CD4-positive, CD25-positive, alpha-beta regulatory T cell (primary cell): ENCODE results near the gene CEACAM18. TPM values are rescaled to one million over a fixed set of nuclear protein-coding genes. Genes with fewer than 3 reads are reported as not detected.

Source experiments
- ATAC-seq, 2 donors: fragments of 150-1000 bp; cut with Tn5 transposase; one replicate each; pipeline ENCODE4 v1.10.0; 2021; ENCODE audit warnings: low read depth in 2 of 2, moderate number of reproducible peaks in 2 of 2, moderate library complexity in 1 of 2
- DNase-seq, 3 donors: peaks; one replicate each; pipeline versions ENCODE4 v3.0.0 to v3.0.0-alpha.2; 2012 to 2022; ENCODE audit warnings: mixed read lengths in 1 of 3
- H3K27ac ChIP-seq: one replicate; pipeline ENCODE4 v1.7.0; 2013; ENCODE audit warnings: mild to moderate bottlenecking, low read length; ENCODE audit not compliant: insufficient read depth, poor library complexity, severe bottlenecking
- H3K27me3 ChIP-seq: one replicate; pipeline ENCODE4 v1.7.0; 2013; ENCODE audit warnings: low read length; ENCODE audit not compliant: control insufficient read depth, insufficient read depth
- H3K36me3 ChIP-seq: one replicate; pipeline ENCODE4 v1.7.0; 2013; ENCODE audit warnings: mild to moderate bottlenecking, low read length, moderate library complexity; ENCODE audit not compliant: control insufficient read depth, insufficient read depth
- H3K4me1 ChIP-seq: 2 replicates; pipeline ENCODE4 v1.7.0; 2013; ENCODE audit warnings: mild to moderate bottlenecking, low read length; ENCODE audit not compliant: insufficient read depth, control insufficient read depth, poor library complexity, severe bottlenecking
- H3K4me3 ChIP-seq: one replicate; pipeline ENCODE4 v1.7.0; 2013; ENCODE audit warnings: low read depth, mild to moderate bottlenecking, low read length, moderate library complexity
- H3K9me3 ChIP-seq, 2 experiments: 1 replicate in 1 of 2; 2 replicates in 1 of 2; pipeline ENCODE4 v1.7.0; 2013; ENCODE audit warnings: low read length in 2 of 2, mild to moderate bottlenecking in 1 of 2, moderate library complexity in 1 of 2; ENCODE audit not compliant: control insufficient read depth in 2 of 2
- H3K27ac Mint-ChIP-seq, 3 donors: one replicate each; pipeline ENCODE4 v1.8.0; 2020 to 2022; ENCODE audit warnings: mild to moderate bottlenecking in 3 of 3, mixed read lengths in 3 of 3, moderate library complexity in 2 of 3
- H3K27me3 Mint-ChIP-seq: one replicate; pipeline ENCODE4 v1.8.0; 2022; ENCODE audit warnings: mild to moderate bottlenecking, mixed read lengths
- H3K36me3 Mint-ChIP-seq: one replicate; pipeline ENCODE4 v1.8.0; 2020; ENCODE audit warnings: mixed read lengths
- H3K4me1 Mint-ChIP-seq, 4 donors: one replicate each; pipeline ENCODE4 v1.8.0; 2020 to 2022; ENCODE audit warnings: mixed read lengths in 4 of 4, mild to moderate bottlenecking in 1 of 4
- H3K4me3 Mint-ChIP-seq, 4 donors: one replicate each; pipeline ENCODE4 v1.8.0; 2020 to 2022; ENCODE audit warnings: mild to moderate bottlenecking in 4 of 4, mixed read lengths in 4 of 4, moderate library complexity in 3 of 4
- H3K9me3 Mint-ChIP-seq, 7 donors: one replicate each; pipeline ENCODE4 v1.8.0; 2020 to 2022; ENCODE audit warnings: mixed read lengths in 7 of 7, mild to moderate bottlenecking in 3 of 7, moderate library complexity in 2 of 7
- polyA plus RNA-seq, 4 donors: library from polyadenylated mRNA; unstranded; fragments of 300-500 nt; fragmentation: Illumina TruSeq; gene quantifications; one replicate each; pipeline ENCODE4 v1.2.3, GENCODE V29; 2021
- total RNA-seq: library from RNA; stranded (reverse); gene quantifications from one replicate; pipeline ENCODE4 v1.2.3, GENCODE V29; 2022

The CEACAM18 gene
- total RNA-seq, result not detected
- polyA plus RNA-seq, result not detected

DNA sequence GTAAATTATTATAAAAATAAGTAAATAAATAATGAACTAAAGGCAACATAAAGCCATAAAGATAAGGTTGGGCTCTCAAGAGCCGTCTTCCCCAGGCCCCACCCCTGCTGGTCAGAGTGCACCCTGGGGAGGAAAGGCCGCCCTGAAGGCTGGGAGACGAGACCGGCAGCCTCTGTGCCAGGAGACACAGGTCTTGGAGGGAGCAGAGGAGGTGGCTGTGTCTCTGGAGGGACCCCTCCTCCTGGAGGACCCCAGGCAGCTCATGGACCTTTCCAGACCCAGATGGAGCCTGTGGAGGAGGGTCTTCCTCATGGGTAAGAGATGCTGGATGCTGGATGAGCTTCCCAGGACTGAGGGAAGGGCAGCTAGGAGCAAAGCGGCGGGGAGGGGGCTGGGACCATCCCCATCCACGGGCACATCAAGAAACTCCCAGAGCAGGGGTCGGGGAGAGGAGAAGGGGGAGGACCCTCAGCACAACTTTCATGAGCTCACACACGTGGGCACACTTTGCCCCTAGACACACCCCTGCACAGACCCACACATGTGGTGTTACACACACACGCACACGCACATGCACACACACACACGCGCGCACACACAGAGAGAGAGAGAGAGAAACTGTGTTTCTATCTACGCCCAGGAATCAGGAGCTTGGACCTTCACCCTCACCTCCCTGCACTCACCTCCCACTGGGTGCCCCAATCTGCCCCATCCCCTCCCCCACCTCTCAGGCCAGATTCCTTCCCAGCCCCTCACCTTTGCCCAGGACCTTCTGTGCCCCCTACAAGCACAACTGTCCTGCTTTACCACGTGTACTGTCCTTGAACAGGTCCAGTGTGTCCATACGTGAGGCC lies at the start of gene CEACAM18:
Gene CEACAM18 (plus strand): TSS at position 159 of the 854 bp plus-strand sequence.
- Mint-ChIP-seq H3K4me1 (peaks cover 0 to 1% (median 0%) of the 10 kb centered on the region in 4 donors), H3K27me3 (peaks cover 7% of the 10 kb centered on the region), H3K36me3 (no peaks in the 10 kb centered on the region), H3K4me3 (peak within 1 kb of the TSS in 1 of 4 donors; percentile 27), H3K27ac (no peak within 1 kb of the TSS), H3K9me3 (no peaks in the 10 kb centered on the region)
- Histone ChIP-seq H3K27ac (no peak within 1 kb of the TSS), H3K4me3 (no peak within 1 kb of the TSS), H3K9me3 (no peaks in the 10 kb centered on the region), H3K27me3 (no peaks in the 10 kb centered on the region), H3K36me3 (no peaks in the 10 kb centered on the region), H3K4me1 (no peaks in the 10 kb centered on the region)
- DNase-seq (no peak), ATAC-seq (no peak)

DNA sequence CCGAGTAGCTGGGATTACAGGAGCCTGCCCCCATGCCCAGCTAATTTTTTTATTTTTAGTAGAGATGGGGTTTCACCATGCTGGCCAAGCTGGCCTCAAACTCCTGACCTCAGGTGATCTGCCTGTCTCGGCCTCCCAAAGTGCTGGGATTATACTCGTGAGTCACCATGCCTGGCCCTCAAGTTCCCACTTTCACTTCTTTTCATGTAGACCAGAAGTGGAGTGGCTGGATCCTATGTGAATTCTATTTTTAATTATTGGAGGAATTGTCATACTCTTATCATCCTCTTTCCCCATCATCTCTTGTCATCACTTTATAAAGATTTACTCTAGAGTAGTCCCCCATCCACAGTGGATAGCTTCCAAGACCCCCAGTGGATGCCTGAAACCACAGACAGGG lies 48.1 kb upstream of the CEACAM18 start:
- DNase-seq (no peak), ATAC-seq (no peak)
- Histone ChIP-seq H3K27ac (no peak overlapping the region), H3K27me3 (no peaks in the 10 kb centered on the region), H3K4me1 (no peaks in the 10 kb centered on the region), H3K4me3 (no peak overlapping the region), H3K36me3 (no peaks in the 10 kb centered on the region), H3K9me3 (no peaks in the 10 kb centered on the region)
- H3K27me3 Mint-ChIP-seq, result peaks cover 9% of the 10 kb centered on the region
- H3K36me3 Mint-ChIP-seq, result no peaks in the 10 kb centered on the region
- no peak overlapping the region for H3K4me3 Mint-ChIP-seq
- H3K27ac Mint-ChIP-seq, result no peak overlapping the region
- no peaks in the 10 kb centered on the region for H3K4me1 Mint-ChIP-seq
- H3K9me3 Mint-ChIP-seq, result no peaks in the 10 kb centered on the region

DNA sequence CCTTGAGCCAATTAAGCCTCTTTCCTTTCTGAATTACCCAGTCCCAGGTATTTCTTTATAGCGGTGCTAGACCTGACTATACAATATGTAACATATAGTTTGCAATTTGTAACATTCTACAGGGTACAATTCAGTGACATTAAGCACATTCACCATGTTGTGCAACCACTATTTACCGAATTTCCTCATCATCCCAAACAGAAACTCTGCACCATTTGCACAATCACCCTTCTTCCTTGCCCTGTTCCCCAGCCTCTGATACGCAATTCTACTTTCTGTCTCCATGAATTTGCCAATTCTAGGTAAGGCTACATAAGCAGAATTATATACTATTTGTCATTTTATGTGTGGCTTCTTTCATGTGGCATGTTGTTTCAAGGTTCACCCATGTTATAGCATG lies 47.2 kb upstream of the CEACAM18 start:
- Mint-ChIP-seq H3K9me3 (no peaks in the 10 kb centered on the region), H3K27me3 (peaks cover 9% of the 10 kb centered on the region), H3K36me3 (no peaks in the 10 kb centered on the region), H3K4me3 (no peak overlapping the region), H3K4me1 (no peaks in the 10 kb centered on the region), H3K27ac (no peak overlapping the region)
- DNase-seq (no peak), ATAC-seq (no peak)
- Histone ChIP-seq H3K27me3 (no peaks in the 10 kb centered on the region), H3K4me1 (no peaks in the 10 kb centered on the region), H3K9me3 (no peaks in the 10 kb centered on the region), H3K27ac (no peak overlapping the region), H3K4me3 (no peak overlapping the region), H3K36me3 (no peaks in the 10 kb centered on the region)

DNA sequence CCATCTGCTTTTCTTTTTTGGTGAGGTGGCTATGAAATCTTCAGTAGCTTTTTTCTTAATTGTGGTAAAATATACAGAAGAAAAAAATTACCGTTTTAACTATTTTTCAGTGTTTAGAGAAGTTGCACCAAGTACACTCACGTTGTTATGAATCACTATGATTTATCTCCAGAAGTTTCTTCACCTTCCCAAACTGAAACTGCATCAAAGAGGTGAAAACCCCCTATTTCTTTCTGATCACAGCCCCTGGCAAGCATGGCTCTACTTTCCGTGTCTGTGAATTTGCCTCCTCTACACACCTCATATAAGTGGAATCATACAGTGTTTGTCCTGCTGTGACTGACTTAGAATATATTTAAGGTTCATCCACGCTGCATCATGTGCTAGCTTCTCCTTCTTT lies 45.3 kb upstream of the CEACAM18 start:
- no peaks in the 10 kb centered on the region for H3K9me3 Mint-ChIP-seq
- ATAC-seq, result no peak
- Histone ChIP-seq H3K9me3 (no peaks in the 10 kb centered on the region), H3K36me3 (no peaks in the 10 kb centered on the region), H3K27me3 (no peaks in the 10 kb centered on the region), H3K4me3 (no peak overlapping the region), H3K27ac (no peak overlapping the region), H3K4me1 (no peaks in the 10 kb centered on the region)
- no peak overlapping the region for H3K4me3 Mint-ChIP-seq
- H3K27ac Mint-ChIP-seq, result no peak overlapping the region
- H3K4me1 Mint-ChIP-seq, result peaks cover 0 to under 1% (median under 1%) of the 10 kb centered on the region in 4 donors
- peaks cover 17% of the 10 kb centered on the region for H3K27me3 Mint-ChIP-seq
- DNase-seq, result no peak
- H3K36me3 Mint-ChIP-seq, result no peaks in the 10 kb centered on the region

DNA sequence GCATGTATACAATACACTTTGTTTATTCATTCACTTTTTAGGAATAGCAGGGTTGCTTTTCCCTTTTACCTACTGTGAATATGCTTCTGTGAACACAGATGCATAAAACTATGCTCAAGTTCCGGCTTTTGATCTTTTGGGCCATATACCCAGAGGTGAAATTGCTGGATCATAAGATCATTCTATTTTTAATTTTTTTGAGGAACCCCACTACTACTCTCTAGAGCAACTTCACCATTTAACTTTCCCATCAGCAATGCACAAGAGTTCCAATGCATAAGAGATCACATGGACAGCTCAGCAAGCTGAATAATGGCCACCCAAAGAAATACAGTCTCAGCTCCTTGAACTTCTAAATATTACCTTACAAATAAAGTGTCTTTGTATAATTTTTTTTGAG lies 43.9 kb upstream of the CEACAM18 start:
- Mint-ChIP-seq H3K4me3 (no peak overlapping the region), H3K27me3 (peaks cover 21% of the 10 kb centered on the region)
- no peaks in the 10 kb centered on the region for H3K4me1 ChIP-seq

DNA sequence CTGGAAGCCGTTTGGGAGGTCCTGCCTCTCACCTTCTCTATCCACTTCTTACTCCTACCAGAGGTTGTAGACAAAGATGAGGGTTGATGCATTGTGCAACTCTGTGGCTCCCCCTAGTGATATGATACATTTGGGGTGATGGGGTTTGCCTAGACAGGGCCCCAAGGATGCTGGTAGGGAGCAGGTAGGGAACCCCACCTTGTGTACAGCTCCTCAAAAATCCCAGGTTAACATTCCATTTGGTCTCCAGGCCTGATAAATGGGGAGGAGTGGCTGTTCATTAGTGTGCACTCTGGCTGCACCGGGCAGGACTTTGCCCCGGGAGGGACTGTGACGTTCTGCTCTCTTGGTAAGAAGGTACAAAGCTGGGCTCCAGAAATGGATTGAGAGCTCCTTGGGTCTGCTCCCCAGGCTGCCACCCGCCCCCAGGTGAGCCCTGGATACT lies 39.3 kb upstream of the CEACAM18 start:
- Mint-ChIP-seq H3K9me3 (no peaks in the 10 kb centered on the region), H3K4me1 (peaks cover 0 to 43% (median 26%) of the 10 kb centered on the region in 4 donors), H3K4me3 (no peak overlapping the region)

More for the DNA sequence above, 43.9 kb upstream of the CEACAM18 start:
- Histone ChIP-seq H3K27me3 (no peaks in the 10 kb centered on the region), H3K9me3 (no peaks in the 10 kb centered on the region), H3K27ac (no peak overlapping the region), H3K36me3 (no peaks in the 10 kb centered on the region), H3K4me3 (no peak overlapping the region)
- DNase-seq (no peak), ATAC-seq (no peak)
- Mint-ChIP-seq H3K9me3 (no peaks in the 10 kb centered on the region), H3K4me1 (peaks cover 0 to 11% (median 5%) of the 10 kb centered on the region in 4 donors), H3K36me3 (no peaks in the 10 kb centered on the region), H3K27ac (no peak overlapping the region)

DNA sequence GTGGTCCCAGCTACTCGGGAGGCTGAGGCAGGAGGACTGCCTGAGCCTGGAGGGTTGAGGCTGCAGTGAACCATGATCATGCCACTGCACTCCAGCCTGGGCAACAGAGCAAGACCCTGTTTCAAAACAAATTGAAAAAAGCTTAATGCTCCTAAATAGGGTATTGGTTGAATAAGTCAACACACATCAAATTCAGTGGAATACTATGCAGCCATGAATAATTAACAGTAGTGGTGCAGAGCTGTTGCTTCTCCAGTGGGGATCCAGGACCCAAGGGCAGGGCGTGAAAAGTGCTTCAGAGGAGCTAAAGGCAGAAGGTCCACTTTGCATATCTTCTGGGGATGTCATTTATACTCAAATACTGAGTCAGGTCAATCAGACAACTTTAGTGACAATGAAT lies 38.3 kb upstream of the CEACAM18 start:
- Histone ChIP-seq H3K27me3 (no peaks in the 10 kb centered on the region), H3K4me1 (peaks cover 25% of the 10 kb centered on the region), H3K27ac (no peak overlapping the region), H3K4me3 (no peak overlapping the region), H3K9me3 (no peaks in the 10 kb centered on the region), H3K36me3 (no peaks in the 10 kb centered on the region)
- H3K9me3 Mint-ChIP-seq, result no peaks in the 10 kb centered on the region
- no peaks in the 10 kb centered on the region for H3K36me3 Mint-ChIP-seq
- DNase-seq (no peak), ATAC-seq (no peak)
- H3K27me3 Mint-ChIP-seq, result peaks cover 12% of the 10 kb centered on the region
- peak overlapping the region in 2 of 3 donors; percentile 26 to 90 for H3K27ac Mint-ChIP-seq
- H3K4me3 Mint-ChIP-seq, result peak overlapping the region in 1 of 4 donors; percentile 8
- H3K4me1 Mint-ChIP-seq, result peaks cover 0 to 43% (median 26%) of the 10 kb centered on the region in 4 donors

More for the DNA sequence above, 39.3 kb upstream of the CEACAM18 start:
- Mint-ChIP-seq H3K36me3 (no peaks in the 10 kb centered on the region), H3K27ac (no peak overlapping the region), H3K27me3 (peaks cover 16% of the 10 kb centered on the region)
- Histone ChIP-seq H3K27ac (no peak overlapping the region), H3K27me3 (no peaks in the 10 kb centered on the region), H3K4me1 (peaks cover 25% of the 10 kb centered on the region), H3K9me3 (no peaks in the 10 kb centered on the region), H3K4me3 (no peak overlapping the region), H3K36me3 (no peaks in the 10 kb centered on the region)
- DNase-seq (peak in 2 of 3 donors; percentile 26 to 68), ATAC-seq (no peak)
